RWPE1 (cell line): ENCODE data around the gene CISD2.
"Not testable (repeated sequence)": the region's sequence is repeated elsewhere in the genome, so short reads cannot be mapped to it uniquely, and the experiment has no call there.

Experiments used
- CTCF ChIA-PET: fragments of 350-600 bp; sonication (Branson Sonifier 250); formaldehyde crosslinking; extraction: SDS; loops from one replicate; lab custom pipeline; 2021; lab: Yijun Ruan, JAX
- POLR2A ChIA-PET: fragments of 400-600 bp; formaldehyde crosslinking; extraction: SDS; loops from one replicate; lab custom pipeline; 2020; ENCODE audit warnings: antibody characterized with exemption; ENCODE audit not compliant: low non-redundant PET; lab: Yijun Ruan, JAX
- DNase-seq: peaks from one replicate; pipeline ENCODE4 v3.0.0; 2012; ENCODE audit warnings: low spot score
- H3K27ac ChIP-seq: fragments of 450-650 bp; 2 replicates; pipeline ENCODE4 v1.5.1; 2017
- CTCF ChIP-seq: fragments of 450-650 bp; conservative IDR thresholded peaks from 2 replicates; pipeline ENCODE4 v1.5.1; 2017; ENCODE audit warnings: low read depth, mild to moderate bottlenecking

The CISD2 gene

GRCh38 chr4:102862016-102862415 is 6.8 kb upstream of the CISD2 start:
- no peak for TF ChIP-seq CTCF
- no peak for DNase-seq
- ChIA-PET CTCF (no interaction called here), POLR2A (no interaction called here)
- no peak overlapping the region for H3K27ac ChIP-seq

- TF ChIP-seq CTCF = no peak
- CTCF ChIA-PET = no interaction called here
- no peak for DNase-seq
- H3K27ac ChIP-seq = no peak overlapping the region
- POLR2A ChIA-PET = no interaction called here
Observed at GRCh38 chr4:102862747-102863146, 6.0 kb upstream of the CISD2 start.

GRCh38 chr4:102865327-102865726 is 3.5 kb upstream of the CISD2 start:
- H3K27ac ChIP-seq, DNase-seq, POLR2A ChIA-PET: not testable (repeated sequence)
- CTCF ChIA-PET = interaction anchor here (0.8 kb wide), 1 partner anchor 89 kb away, joined by 3 read pairs; no protein-coding TSS in a partner anchor

DNA sequence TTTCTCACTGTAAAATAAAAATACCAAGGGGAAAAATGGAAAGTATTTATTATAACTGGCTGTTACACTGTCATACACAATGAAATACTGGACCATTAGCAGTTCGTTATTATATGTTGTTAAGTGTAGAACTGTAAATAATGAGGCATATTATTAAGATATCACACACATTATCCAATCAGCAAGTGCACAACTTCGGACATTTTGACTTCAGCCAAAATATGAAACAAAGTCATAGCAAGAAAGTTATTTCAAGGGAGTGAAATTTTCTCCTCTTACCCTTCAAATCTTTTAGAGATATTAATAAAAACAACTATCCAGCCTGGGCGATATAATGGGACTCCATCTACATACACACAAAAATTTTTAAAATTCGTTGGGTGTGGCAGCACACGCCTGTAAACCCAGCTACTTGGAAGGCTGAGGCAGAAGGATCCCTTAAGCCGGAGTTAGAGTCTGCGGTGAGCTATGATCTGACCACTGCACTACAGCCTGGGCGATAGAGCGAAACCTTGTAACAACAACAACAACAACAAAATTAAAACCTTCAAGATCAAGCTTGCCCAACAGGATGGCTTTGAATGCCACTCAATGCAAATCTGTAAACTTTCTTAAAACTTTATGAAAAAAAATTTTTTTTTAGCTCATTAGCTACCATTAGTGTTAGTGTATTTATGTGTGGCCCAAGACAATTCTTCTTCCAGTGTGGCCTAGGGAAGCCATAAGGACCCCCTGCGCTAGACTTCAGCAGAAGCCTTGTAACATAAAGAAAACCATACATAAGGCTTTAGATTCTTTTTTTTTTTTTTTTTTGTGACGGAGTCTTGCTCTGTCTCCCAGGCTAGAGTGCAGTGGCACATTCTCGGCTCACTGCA is 1.3 kb upstream of the CISD2 start:
- TF ChIP-seq CTCF = no peak
- no peak for DNase-seq
- H3K27ac ChIP-seq = peak overlapping the region; percentile 97
- CTCF ChIA-PET = interaction anchor here (0.5 to 1.0 kb wide), 2 partner anchors 39 to 522 kb away, joined by 3 to 5 read pairs; no protein-coding TSS in a partner anchor
- POLR2A ChIA-PET = interaction anchor here (0.9 kb wide), 1 partner anchor 40 kb away, joined by 3 read pairs; no protein-coding TSS in a partner anchor

DNA sequence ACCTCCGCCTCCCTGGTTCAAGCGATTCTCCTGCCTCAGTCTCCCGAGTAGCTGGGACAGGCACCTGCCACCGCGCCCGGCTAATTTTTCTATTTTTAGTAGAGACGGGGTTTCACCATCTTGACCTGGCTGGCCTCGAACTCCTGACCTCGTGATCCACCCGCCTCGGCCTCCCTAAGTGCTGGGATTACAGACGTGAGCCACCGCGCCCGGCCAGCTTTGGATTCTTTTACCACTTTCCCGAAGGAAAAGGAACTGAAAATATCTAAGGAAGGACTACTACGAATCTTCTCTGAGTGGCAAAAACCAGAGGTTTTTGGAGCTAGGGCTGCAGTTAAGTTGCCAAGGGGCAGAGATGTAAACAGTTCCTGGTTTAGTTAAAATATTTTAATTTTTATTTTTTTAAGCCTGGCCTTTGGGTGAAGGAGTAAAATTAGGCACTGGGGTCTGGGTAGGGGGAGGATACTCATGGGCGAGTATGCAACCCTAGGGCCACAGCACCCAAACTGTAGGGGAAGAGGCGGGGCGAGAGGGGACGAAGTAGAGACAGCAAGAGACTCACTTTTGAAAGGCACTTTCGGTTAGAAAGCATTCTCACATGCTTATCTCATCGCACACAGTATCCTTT is 525 bp upstream of the CISD2 start:
- H3K27ac ChIP-seq = peak overlapping the region; percentile 97
- ChIA-PET CTCF (interaction anchor here (0.5 to 1.0 kb wide), 3 partner anchors 40 to 522 kb away, joined by 3 to 5 read pairs (median 3); no protein-coding TSS in a partner anchor), POLR2A (interaction anchor here (1.2 kb wide), 1 partner anchor 39 kb away, joined by 3 read pairs; no protein-coding TSS in a partner anchor)
- DNase-seq = no peak
- no peak for TF ChIP-seq CTCF

GRCh38 chr4:102869569-102870197 is 891 bp downstream of the CISD2 start:
- ChIA-PET CTCF (interaction anchor here (0.6 to 0.7 kb wide), 2 partner anchors 52 to 149 kb away, joined by 3 read pairs; no protein-coding TSS in a partner anchor), POLR2A (interaction anchor here (1.2 to 1.5 kb wide), 2 partner anchors 41 to 42 kb away, joined by 3 to 10 read pairs; partner anchors contain the start of gene UBE2D3)
- DNase-seq = peak; percentile 22
- H3K27ac ChIP-seq = peak overlapping the region; percentile 97
- TF ChIP-seq CTCF = no peak
